ENCODE results near the gene BANF1. TPM values are rescaled to one million over a fixed set of nuclear protein-coding genes. Genes with fewer than 3 reads are reported as not detected.

Gene BANF1
- total and polyA plus RNA-seq, 2 of the 13 experiments (the other 11 are each of a cell fraction or from before 2014, with no cell fraction given), result 40.5 to 86.5 TPM

GRCh38 chr11:66039765-66040164 lies 37.5 kb downstream of the BANF1 start:
- no peaks in the 10 kb centered on the region for H3K79me2 ChIP-seq (ENCODE audit: insufficient read depth, low read length)
- no peaks in the 10 kb centered on the region for H4K20me1 ChIP-seq (ENCODE audit: insufficient read depth, low read length)
- no peak overlapping the region for H3K4me2 ChIP-seq (ENCODE audit: low read depth, low read length)
- no peak overlapping the region for H3K4me3 ChIP-seq (replicated peaks in 1 of 3; ENCODE audit: insufficient read depth in 1 of 3, low read depth in 2 of 3, low read length in 3 of 3)
- ATAC-seq, result no peak
- no peak overlapping the region for H3K27ac ChIP-seq (ENCODE audit: extremely low read length, insufficient read depth, low read length)
- no peaks in the 10 kb centered on the region for H3K36me3 ChIP-seq (replicated peaks in 1 of 2; ENCODE audit: control insufficient read depth in 1 of 2, insufficient read depth in 2 of 2, low read length in 2 of 2)
- no peak overlapping the region for H3K9ac ChIP-seq (ENCODE audit: insufficient read depth, low read depth, low read length)
- BruUV-seq (replicated peaks), result no TSS peak
- H3K9me3 ChIP-seq (ENCODE audit: low read length), result no peaks in the 10 kb centered on the region
- no peak for FAIRE-seq
- no peak for DNase-seq (ENCODE audit: low spot score)
- POLR2A ChIA-PET, result interaction anchor here (1.2 kb wide), 1 partner anchor 12 kb away, joined by 4 read pairs; the partner anchor contains the start of gene SF3B2
- peaks cover 13% of the 10 kb centered on the region for H3K4me1 ChIP-seq (ENCODE audit: insufficient read depth, low read length)
- intact Hi-C loops (cut with micrococcal nuclease; ENCODE audit: unreplicated experiment) (no loop called here), in situ Hi-C loops (cut with HindIII; ENCODE audit: extremely low pct_ligation_motif_present, low pct_unique_long_range_greater_than_20kb) (no loop called here)
- CTCF ChIA-PET (ENCODE audit: low intra/inter-chr PET ratio, low total read pairs), result no interaction called here
- peaks cover 8 to 11% of the 10 kb centered on the region in 2 experiments; a peak in 2 of 5 replicates for H3K27me3 ChIP-seq (ENCODE audit: control insufficient read depth in 1 of 2, insufficient read depth in 2 of 2, low read length in 2 of 2)
- no peak overlapping the region for H2AFZ ChIP-seq (ENCODE audit: low read length)
- WGBS (ENCODE audit: low lambda C conversion rate), result 52% methylated on average over 3 of the region's 3 CpGs
- no peak for TF ChIP-seq NCOR1 (IDR thresholded peaks at IDR 0.05; ENCODE audit: borderline replicate concordance, low read length)
- TF ChIP-seq TAF1 (CRISPR knock-in tag; IDR thresholded peaks at IDR 0.05), result no peak
- no peak for TF ChIP-seq TBX3 (IDR thresholded peaks at IDR 0.05; ENCODE audit: borderline replicate concordance)
- TF ChIP-seq REPIN1 (CRISPR knock-in tag; IDR thresholded peaks at IDR 0.05; ENCODE audit: borderline replicate concordance, low read depth), result no peak
- no peak for TF ChIP-seq ARNT (IDR thresholded peaks at IDR 0.05)
- TF ChIP-seq ZNF407 (CRISPR knock-in tag; IDR thresholded peaks at IDR 0.05; ENCODE audit: not compliant biosample characterization), result no peak
- no peak for TF ChIP-seq SNAPC4 (CRISPR knock-in tag; IDR thresholded peaks at IDR 0.05)
- no peak for TF ChIP-seq ZNF18 (CRISPR knock-in tag; IDR thresholded peaks at IDR 0.05; ENCODE audit: insufficient replicate concordance)
- no peak for TF ChIP-seq ZSCAN29 (CRISPR knock-in tag; conservative IDR thresholded peaks at IDR 0.05)

All from HepG2 (cell line).